Peyer's patch (tissue), 4 donors: ENCODE data around the gene IGFLR1. TPM values are rescaled to one million over a fixed set of nuclear protein-coding genes. Genes with fewer than 3 reads are reported as not detected.
A peak's percentile ranks its signal among the peaks of the same experiment; 100 is the strongest.

ENCODE experiments used
- DNase-seq, 3 donors: peaks; one replicate each; pipeline ENCODE4 v3.0.0-alpha.2; 2017 to 2019
- H3K27ac ChIP-seq, 4 donors: fragments of 200-600 bp; sonication (generic); one replicate each; pipeline ENCODE4 v1.5.1; 2016 to 2019
- H3K27me3 ChIP-seq, 2 donors: fragments of 200-600 bp; sonication (generic); one replicate each; pipeline ENCODE4 v1.5.1; 2019
- H3K36me3 ChIP-seq, 3 donors: fragments of 200-600 bp; sonication (generic); one replicate each; pipeline ENCODE4 v1.5.1; 2016 to 2019
- H3K4me1 ChIP-seq, 4 donors: fragments of 200-600 bp; sonication (generic); one replicate each; pipeline ENCODE4 v1.5.1; 2016 to 2019
- H3K4me3 ChIP-seq, 4 donors: fragments of 200-600 bp; sonication (generic); 1 replicate in 3 of 4; 2 replicates in 1 of 4; pipeline ENCODE4 v1.5.1; 2016 to 2019; ENCODE audit warnings: mild to moderate bottlenecking in 1 of 4
- H3K9me3 ChIP-seq, 4 donors: fragments of 200-600 bp; sonication (generic); one replicate each; pipeline ENCODE4 v1.5.1; 2016 to 2019; ENCODE audit warnings: mild to moderate bottlenecking in 1 of 4
- CTCF ChIP-seq, 6 experiments: fragments of 450-650 bp in 4 of 6; fragments of 200-600 bp in 2 of 6; sonication (generic) in 1 of 6; IDR thresholded peaks; one replicate each; pipeline ENCODE4 v1.5.1; 2017 to 2019; ENCODE audit warnings: antibody characterized with exemption in 6 of 6, mild to moderate bottlenecking in 3 of 6, moderate library complexity in 1 of 6
- POLR2A ChIP-seq, 2 donors: fragments of 450-650 bp; IDR thresholded peaks; one replicate each; pipeline ENCODE4 v1.5.1; 2017; ENCODE audit warnings: antibody characterized with exemption in 2 of 2, mild to moderate bottlenecking in 2 of 2, moderate library complexity in 2 of 2
- total RNA-seq, 4 donors: library from RNA; depleted of rRNA; stranded (reverse); fragments of >200 nt; gene quantifications; one replicate each; pipeline ENCODE4 v1.1.0, GENCODE V29; 2016

IGFLR1 gene
- total RNA-seq, 4 donors from 2014 or later, result 8.3 to 14.2 (median 12.3) TPM

DNA sequence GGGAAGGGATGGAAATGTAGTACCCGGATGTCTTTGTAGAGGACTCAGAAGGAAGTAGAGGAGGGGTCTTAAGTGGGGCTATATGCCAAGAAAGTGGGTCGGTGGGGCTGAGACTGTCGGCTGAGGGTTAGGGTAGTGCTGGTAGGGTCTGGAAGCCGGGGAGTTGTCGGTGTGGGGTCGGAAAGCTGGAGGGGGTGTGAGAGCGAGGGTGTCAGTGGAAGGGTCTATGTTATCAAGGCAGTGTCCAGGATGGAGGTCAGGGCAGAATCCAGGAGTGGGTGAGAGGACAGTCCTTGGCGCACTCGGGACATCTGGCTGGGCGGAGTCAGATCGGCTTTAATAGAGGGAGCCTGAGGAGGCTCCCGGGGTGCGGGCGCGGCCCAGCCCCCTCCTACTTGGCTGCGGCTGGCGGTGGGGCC is 12.9 kb upstream of the IGFLR1 start:
- no peak for DNase-seq
- peak overlapping the region in 3 of 4 donors; percentile 67 to 88 (median 79) for H3K4me3 ChIP-seq
- TF ChIP-seq CTCF (IDR thresholded peaks at IDR 0.05) (no peak), POLR2A (IDR thresholded peaks at IDR 0.05) (no peak)

GRCh38 chr19:35754370-35755130 is 12.3 kb upstream of the IGFLR1 start:
- TF ChIP-seq CTCF (IDR thresholded peaks at IDR 0.05) (no peak), POLR2A (IDR thresholded peaks at IDR 0.05) (no peak)
- Histone ChIP-seq H3K9me3 (no peaks in the 10 kb centered on the region), H3K27ac (peak overlapping the region; percentile 40 to 96 (median 91)), H3K36me3 (peaks cover 0 to 27% (median 0%) of the 10 kb centered on the region in 3 donors), H3K4me1 (peaks cover 4 to 47% (median 11%) of the 10 kb centered on the region in 4 donors), H3K4me3 (peak overlapping the region in 1 of 4 donors; percentile 79), H3K27me3 (no peaks in the 10 kb centered on the region)
- DNase-seq, result no peak

More for the DNA sequence above, 12.9 kb upstream of the IGFLR1 start:
- H3K27ac ChIP-seq, result peak overlapping the region; percentile 40 to 96 (median 91)
- peaks cover 0 to 27% (median 0%) of the 10 kb centered on the region in 3 donors for H3K36me3 ChIP-seq
- H3K27me3 ChIP-seq, result no peaks in the 10 kb centered on the region
- H3K9me3 ChIP-seq, result no peaks in the 10 kb centered on the region
- peaks cover 4 to 41% (median 11%) of the 10 kb centered on the region in 4 donors for H3K4me1 ChIP-seq

DNA sequence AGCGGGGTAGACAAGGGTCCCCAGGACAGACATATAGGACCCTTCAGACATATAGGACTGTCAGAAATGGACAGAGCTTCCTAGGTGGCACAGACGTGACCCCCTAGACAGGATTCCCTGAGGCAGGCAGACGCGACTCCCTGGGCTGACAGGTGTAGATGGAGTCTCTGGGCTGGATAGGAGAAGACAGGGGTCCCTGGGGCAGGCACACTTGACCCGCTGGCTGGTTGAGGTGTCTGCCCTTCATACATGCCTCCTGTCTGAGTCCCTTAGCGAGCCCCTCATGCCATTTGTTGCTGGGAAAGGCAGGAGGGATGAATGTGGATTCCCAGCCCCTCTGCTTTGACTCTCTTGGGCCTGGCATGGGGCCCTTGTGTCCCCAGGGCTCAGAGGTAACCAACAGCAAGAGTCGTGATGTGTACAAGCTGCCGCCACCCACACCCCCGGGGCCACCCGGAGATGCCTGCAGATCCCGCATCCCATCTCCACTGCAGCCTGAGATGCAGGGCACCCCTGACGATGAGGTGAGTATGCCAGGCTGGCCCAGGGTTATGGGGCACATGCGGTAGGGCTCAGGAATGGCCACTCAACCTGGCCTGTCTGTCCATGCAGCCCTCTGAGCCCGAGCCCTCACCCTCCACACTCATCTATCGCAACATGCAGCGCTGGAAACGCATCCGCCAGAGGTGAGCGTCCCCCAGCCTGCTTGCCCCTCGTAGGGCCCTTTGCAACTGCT is 11.6 kb upstream of the IGFLR1 start:
- no peaks in the 10 kb centered on the region for H3K9me3 ChIP-seq
- DNase-seq, result no peak
- TF ChIP-seq POLR2A (IDR thresholded peaks at IDR 0.05) (no peak), CTCF (IDR thresholded peaks at IDR 0.05) (no peak)
- H3K27ac ChIP-seq, result peak overlapping the region in 1 of 4 donors; percentile 92
- peaks cover 0 to 27% (median 0%) of the 10 kb centered on the region in 3 donors for H3K36me3 ChIP-seq
- H3K4me3 ChIP-seq, result no peak overlapping the region
- H3K27me3 ChIP-seq, result no peaks in the 10 kb centered on the region
- peaks cover 8 to 47% (median 15%) of the 10 kb centered on the region in 4 donors for H3K4me1 ChIP-seq

- H3K4me3 ChIP-seq, result no peak overlapping the region
- no peaks in the 10 kb centered on the region for H3K27me3 ChIP-seq
- H3K4me1 ChIP-seq, result peaks cover 7 to 45% (median 14%) of the 10 kb centered on the region in 4 donors
- H3K27ac ChIP-seq, result no peak overlapping the region
- TF ChIP-seq POLR2A (IDR thresholded peaks at IDR 0.05), result no peak
- TF ChIP-seq CTCF (IDR thresholded peaks at IDR 0.05), result no peak
- no peak for DNase-seq
- H3K36me3 ChIP-seq, result peaks cover 0 to 27% (median 0%) of the 10 kb centered on the region in 3 donors
- no peaks in the 10 kb centered on the region for H3K9me3 ChIP-seq
Measured at GRCh38 chr19:35752746-35753350, 10.6 kb upstream of the IGFLR1 start.
